HCT116 (cell line): ENCODE measurements around the gene AAK1.

Experiments used
- CTCF ChIP-seq, 3 experiments: fragments of 200-600 bp in 1 of 3; sonication (generic) in 1 of 3; IDR thresholded peaks in 2 of 3; conservative IDR thresholded peaks in 1 of 3; 2 replicates each; pipeline ENCODE4 v1.5.1; 2012 to 2017; ENCODE audit warnings: low read depth in 2 of 3, low read length in 2 of 3, antibody characterized with exemption in 1 of 3, borderline replicate concordance in 1 of 3, control low read depth in 1 of 3, mild to moderate bottlenecking in 1 of 3, mixed read lengths in 1 of 3, mixed run types in 1 of 3, moderate library complexity in 1 of 3; ENCODE audit not compliant: insufficient read depth in 1 of 3
- EZH2 ChIP-seq: fragments of 200-600 bp; sonication (generic); IDR thresholded peaks from 2 replicates; pipeline ENCODE4 v1.6.1; 2017; ENCODE audit warnings: antibody characterized with exemption, mixed run types
- EZH2phosphoT487 ChIP-seq: fragments of 200-600 bp; IDR thresholded peaks from 2 replicates; pipeline ENCODE4 v1.6.1; 2018; ENCODE audit warnings: antibody characterized with exemption, borderline replicate concordance
- RAD21 ChIP-seq: IDR thresholded peaks from 2 replicates; pipeline ENCODE4 v1.6.1; 2012; ENCODE audit warnings: low read depth, mild to moderate bottlenecking
- TCF7L2 ChIP-seq: IDR thresholded peaks from 2 replicates; pipeline ENCODE4 v1.7.0; 2011; ENCODE audit warnings: borderline replicate concordance, inconsistent platforms; ENCODE audit not compliant: insufficient read depth, insufficient read length; ENCODE audit errors: extremely low read depth

DNA sequence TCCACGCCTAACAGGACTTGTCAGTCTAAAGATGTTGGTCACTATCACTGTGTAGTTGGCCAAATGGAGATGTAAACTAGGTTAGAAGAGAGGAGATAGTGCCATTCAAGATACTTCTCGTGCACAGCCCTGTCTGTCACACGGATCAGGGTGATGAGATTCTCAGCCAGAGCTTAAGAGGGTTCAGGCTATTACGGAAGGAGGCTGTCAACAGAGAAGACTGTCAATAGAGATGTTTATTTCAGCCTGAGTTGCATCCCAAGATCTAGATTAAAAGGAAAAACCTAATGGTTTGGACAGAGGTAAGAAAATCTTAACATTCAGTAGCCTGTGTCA, 83.4 kb downstream of the AAK1 start:
- TF ChIP-seq CTCF (IDR thresholded peaks at IDR 0.05 in 2 of 3, conservative IDR thresholded peaks at IDR 0.05 in 1 of 3; ENCODE audit: borderline replicate concordance in 1 of 3, insufficient read depth in 1 of 3, low read depth in 2 of 3, low read length in 2 of 3) (no peak), EZH2 (no peak), EZH2phosphoT487 (no peak), RAD21 (no peak), TCF7L2 (no peak)
